Stimulated activated CD8-positive, alpha-beta memory T cell treated with anti-CD3 and anti-CD28 coated beads, Interleukin-12 subunit alpha, Interleukin-12 subunit beta, amount 100 ng/mL, for 24 hours (primary cell): ENCODE data around the gene AQP2.
"Not testable (repeated sequence)": the region's sequence is repeated elsewhere in the genome, so short reads cannot be mapped to it uniquely, and the experiment has no call there.

Experiments used
- DNase-seq: peaks from one replicate; pipeline ENCODE4 v3.0.0-alpha.2; 2020; ENCODE audit errors: extremely low read depth

The AQP2 gene

GRCh38 chr12:49969651-49970429, 19.3 kb downstream of the AQP2 start:
- DNase-seq, result no peak

GRCh38 chr12:49970658-49971057, 20.1 kb downstream of the AQP2 start:
- DNase-seq, result no peak

GRCh38 chr12:49971141-49971540, 20.6 kb downstream of the AQP2 start:
- no peak for DNase-seq

GRCh38 chr12:49972129-49972528, 21.6 kb downstream of the AQP2 start:
- no peak for DNase-seq

GRCh38 chr12:49972641-49973360, 22.3 kb downstream of the AQP2 start, which contains the start of gene AQP6:
AQP6 (plus strand) TSS chr12:49972947; CDS start chr12:49973174, 227 bp downstream.
- DNase-seq, result no peak

GRCh38 chr12:49973361-49973830, 22.9 kb downstream of the AQP2 start:
- DNase-seq, result no peak

- no peak for DNase-seq
Observed at GRCh38 chr12:49974231-49974675, 23.7 kb downstream of the AQP2 start.

- DNase-seq, result no peak
Observed at GRCh38 chr12:49974677-49975317, 24.3 kb downstream of the AQP2 start.

- DNase-seq, result no peak
Observed at GRCh38 chr12:49975318-49975761, 24.8 kb downstream of the AQP2 start.

GRCh38 chr12:49976557-49976956, 26.0 kb downstream of the AQP2 start:
- no peak for DNase-seq

GRCh38 chr12:49978125-49978524, 27.6 kb downstream of the AQP2 start:
- DNase-seq, result no peak

GRCh38 chr12:49979016-49979586, 28.6 kb downstream of the AQP2 start:
- DNase-seq, result no peak

- no peak for DNase-seq
Observed at GRCh38 chr12:49979791-49980190, 29.3 kb downstream of the AQP2 start.

GRCh38 chr12:49980501-49981349, 30.2 kb downstream of the AQP2 start:
- no peak for DNase-seq

GRCh38 chr12:49982246-49983087, 31.9 kb downstream of the AQP2 start:
- no peak for DNase-seq

GRCh38 chr12:49983892-49984291, 33.4 kb downstream of the AQP2 start:
- DNase-seq, result no peak

- no peak for DNase-seq
Observed at GRCh38 chr12:49984476-49985359, 34.2 kb downstream of the AQP2 start.

GRCh38 chr12:49985981-49986380, 35.4 kb downstream of the AQP2 start:
- no peak for DNase-seq

- not testable (repeated sequence) for DNase-seq
Observed at GRCh38 chr12:49986476-49986875, 35.9 kb downstream of the AQP2 start.
